Activated CD4-positive, CD25-positive, alpha-beta regulatory T cell treated with anti-CD3 and anti-CD28 coated beads, Interleukin-2, amount 50 U/mL, for 16 hours (primary cell): ENCODE data around the gene ADGRD1.

Source experiments
- DNase-seq: peaks from one replicate; pipeline ENCODE4 v3.0.0-alpha.2; 2020; ENCODE audit warnings: low read depth, low spot score

ADGRD1 gene

DNA sequence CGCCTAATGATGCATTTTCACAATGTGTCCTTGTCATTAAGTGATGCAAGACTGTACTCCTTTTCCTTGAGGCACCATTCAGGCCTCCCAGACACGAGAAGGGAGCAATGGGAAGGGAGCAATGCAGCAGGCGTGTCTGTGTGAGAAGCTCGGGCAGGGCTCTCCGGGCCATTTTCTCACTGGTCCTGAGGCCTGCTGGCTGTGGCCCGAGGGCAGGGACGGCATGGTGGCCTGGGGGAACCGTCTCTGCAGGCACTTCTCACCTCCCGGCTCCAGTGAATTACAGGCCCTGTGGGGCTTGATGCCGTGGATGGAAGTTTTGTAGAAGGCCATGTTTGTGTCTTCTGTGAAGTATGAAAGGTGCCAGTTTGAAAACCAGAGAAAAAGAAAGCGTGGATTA, 71.0 kb downstream of the ADGRD1 start:
- DNase-seq, result no peak

DNA sequence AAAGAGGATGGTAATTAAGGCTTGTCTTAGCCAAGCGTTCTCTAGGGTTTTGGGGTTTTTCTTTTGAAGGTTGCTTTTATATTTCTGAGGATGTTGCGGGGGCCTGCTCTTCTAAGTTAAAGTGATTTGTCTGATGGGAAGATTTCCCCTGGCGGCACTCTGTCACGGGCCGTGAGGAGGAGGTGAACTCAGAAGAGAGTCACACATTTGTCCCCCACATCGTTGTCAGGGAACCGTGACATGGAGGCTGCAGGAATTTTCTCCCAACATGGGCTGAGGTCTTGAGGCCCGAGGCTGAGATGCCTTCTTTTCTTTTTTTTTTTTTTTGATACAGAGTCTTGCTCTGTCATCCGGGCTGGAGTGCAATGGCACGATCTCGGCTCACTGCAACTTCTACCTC, 71.5 kb downstream of the ADGRD1 start:
- DNase-seq, result no peak

DNA sequence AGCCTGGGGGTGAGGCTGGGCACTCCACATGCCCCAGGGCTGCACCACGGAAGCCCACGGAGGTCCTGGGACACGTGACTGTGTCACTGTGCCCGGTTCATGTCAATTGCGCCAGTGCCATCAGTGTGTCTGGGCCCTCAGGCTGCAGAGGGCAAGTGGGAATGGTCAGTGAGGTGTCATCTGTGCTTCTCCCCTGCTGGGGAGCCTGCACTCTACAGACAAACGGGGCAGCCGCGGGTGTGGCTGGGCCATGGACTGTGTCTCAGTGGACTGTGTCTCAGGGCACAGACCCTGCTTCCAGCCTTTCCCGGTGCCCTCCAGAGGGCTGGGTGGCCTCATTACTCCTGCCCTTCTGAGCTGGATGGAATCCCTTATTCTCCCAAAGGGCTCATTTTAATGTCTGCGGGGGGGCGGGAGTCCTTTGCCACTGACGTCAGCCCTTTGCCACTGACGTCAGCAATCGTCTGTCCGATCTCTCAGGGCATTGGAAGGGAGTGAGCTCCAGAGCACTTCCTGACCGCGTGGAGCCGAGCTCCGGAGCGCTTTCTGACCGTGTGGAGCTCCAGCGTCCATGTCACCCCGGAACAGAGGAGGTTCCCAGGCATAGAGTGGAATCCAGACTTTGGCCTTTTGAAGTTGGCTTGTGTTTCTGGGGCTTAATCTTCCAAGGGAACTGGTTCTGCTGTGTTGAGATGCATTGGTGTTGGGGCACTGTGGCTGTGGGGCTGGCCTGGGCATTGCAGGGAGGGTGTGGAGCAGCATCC, 72.4 kb downstream of the ADGRD1 start:
- DNase-seq, result no peak

DNA sequence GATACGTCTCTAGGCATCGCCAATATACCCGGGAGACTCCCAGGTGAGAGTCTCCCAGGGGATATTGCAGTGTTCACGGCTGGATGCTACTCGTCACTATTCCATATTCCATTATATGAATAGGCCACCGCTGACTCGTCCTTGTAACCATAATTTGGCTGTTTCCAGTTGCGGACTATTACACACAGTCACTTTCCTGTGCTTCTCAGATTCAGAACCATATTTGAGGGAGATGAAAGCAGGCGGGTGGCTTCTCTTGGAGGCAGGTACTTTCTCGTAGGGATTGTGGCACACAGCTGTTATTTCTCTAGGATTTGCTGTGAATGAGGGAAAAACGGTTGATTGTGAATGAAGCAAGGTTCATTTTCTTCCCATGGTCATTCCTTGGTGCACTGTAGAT, 73.0 kb downstream of the ADGRD1 start:
- DNase-seq, result no peak

DNA sequence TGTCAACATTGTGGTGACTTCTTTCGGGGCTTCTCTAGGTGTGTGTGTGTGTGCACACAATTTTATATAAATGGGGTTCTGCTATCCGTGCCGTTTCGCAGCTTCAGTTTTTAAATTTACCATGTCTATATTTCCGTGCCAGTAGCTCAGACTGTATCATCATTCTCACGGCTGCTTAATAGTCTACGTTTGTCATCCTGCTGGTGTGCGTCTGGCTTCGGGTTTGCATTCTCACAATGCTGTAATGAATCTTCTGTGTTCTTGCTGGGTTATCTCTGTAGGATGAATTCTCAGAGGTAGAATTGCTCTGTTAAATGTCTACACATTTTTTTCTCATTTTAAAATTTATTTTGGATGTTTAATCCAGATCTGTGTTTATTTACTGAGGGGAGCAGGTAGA, 73.6 kb downstream of the ADGRD1 start:
- DNase-seq, result no peak

DNA sequence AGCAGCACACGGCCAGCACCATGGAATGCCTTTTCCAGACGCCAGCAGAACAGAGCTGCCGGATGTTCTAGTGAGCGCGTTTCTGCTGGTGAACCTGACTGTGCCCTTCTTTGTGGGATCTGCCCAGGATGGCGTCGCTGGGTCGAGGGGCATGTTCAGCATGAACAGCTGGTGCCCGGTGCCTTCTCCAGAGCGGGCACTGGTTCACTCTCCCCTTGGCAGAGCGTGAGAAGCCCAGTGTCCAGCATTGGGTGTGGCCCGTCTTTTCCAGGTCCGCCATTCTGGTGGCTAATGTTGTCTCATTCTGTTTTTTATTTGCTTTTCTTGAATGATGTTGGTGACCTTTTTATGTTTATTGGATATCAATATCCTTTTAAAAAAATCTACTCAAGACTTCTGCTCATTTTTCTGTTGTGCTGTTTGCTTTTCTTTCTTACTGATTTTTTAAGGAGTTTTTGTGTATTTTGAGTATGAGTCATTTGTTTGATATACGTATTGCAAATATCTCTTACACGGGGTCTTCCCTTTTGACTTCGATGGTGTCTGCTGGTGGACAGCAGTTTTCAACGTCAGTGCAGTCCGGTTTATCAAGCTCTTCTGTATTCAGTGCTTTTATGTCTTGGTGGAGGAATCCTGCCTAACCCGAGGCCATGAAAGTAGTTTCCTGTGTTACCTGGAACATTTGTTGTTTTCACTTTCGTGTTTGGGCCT, 74.3 kb downstream of the ADGRD1 start:
- DNase-seq, result no peak

DNA sequence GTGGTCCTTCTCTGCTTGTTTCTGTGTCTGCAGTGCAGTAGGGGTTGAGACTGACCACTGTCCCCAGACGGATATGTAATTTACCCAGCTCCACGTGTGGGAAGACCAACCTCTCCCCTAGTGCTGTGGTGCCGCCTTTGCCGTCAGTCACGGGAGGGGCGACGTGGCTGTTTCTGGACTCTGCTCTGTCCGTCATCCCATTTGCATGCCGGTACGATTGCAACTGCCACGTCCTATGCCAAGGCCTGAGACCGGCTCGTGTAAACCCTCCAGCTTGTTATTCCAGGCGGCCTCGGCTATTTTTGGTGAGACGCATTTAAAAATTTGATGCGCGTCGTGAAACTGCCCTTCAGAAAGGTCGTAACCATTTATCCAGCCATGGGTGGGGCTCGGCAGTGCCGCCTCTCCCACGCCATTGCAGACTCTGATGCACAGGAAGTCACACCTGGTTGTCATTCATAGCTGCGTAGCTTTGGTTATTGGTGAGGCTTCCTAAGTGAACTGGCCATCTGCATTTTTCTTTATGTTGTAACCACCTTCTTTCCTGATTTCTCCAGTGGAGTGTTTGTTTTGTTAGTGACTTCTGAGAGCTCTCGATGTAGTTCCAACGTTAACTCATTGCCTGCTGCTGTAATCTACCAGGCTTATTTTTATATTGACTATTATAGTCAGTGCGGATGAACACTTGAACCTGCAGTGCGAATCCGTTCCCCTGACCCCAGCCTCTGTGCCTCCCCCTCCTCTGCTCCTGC, 75.1 kb downstream of the ADGRD1 start:
- DNase-seq, result no peak

DNA sequence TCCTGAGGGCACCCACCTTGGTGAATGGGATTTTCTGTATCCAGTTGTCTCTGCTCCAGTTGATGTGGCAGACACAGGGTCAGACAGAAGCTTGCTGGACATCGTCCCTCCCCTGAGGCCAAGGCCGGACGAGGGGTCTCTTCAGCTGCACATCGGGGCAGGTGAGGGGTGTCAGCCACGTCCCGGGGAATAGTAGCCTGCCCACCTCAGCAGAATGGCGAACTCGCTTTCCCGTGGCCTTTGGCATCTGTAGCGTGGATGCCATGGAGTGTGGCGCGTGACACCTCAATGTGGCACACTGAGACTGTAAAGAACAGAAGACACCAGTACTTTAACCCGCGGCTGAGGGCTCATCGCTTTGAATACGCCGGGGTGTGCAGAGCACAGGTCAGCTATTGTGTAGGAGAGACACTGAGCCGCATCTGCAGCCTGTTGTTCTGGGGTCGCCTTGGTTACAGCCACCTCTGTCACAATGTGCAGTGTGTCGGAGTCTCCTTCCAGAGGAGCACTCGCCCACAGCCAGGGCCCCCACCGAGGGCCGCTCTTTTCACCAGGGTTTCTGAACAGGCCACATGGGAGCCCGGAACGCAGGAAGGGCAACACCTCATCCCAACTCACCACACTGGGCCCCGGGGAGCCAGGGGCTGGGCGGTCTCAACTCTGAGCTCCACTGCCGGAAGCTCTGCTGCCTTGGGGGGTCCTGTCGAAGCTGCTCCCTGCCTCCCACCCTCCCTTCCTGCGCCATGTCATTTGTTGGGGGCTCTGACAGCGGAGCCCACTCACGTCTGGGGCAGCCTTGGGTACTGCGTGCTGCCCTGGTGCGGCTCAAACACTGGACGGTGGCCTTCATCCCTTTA, 77.0 kb downstream of the ADGRD1 start:
- DNase-seq, result no peak

DNA sequence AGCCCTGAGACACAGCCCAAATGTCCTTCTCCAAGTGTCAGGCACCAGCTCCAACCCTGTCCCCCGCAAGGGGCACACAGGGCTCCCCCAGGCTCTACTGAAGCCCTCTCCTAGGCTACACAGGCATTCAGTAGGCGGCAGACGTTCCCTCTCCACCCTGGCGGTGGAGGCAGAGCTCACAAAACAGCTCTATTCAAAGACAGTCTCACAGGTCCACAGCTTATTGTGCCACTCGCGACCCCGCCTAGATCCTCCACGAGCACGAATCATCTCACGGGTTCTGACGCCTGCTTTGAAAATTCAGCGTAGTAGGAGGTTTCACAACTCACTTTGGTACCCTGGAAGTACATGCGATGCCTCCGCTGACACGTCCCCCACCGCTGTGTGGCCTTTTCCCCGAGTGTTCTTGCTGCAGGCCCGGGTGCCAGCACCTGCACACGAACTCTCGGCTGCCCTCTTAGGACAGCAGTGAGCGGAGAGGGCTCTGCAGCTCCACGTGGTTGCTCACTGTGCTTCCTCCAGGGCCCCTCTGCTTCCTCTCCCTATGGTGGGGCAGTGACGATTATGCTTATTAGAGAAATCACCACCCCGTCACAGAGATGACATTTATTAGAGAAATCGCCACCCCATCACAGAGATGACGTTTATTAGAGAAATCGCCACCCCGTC, 78.5 kb downstream of the ADGRD1 start:
- DNase-seq, result no peak

DNA sequence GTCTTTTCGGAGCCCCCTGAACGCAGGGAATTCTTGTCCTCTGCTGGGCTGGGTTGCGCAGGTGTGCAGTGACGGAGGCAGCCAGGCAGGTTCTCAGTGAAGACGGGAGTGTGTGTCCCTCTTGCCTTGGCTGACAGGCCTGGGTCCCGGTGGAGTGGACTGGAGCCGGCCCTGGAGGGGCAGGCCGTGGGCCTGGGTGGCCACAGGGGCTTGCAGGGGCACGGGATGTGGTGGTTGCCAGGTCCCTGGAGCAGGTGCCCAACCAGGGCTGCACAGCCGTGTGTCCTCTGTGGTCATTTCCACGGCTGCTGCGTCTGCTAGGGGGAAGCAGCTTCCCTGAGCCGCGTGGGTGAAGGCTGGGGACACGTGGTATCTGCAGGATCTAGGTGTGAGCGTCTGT, 79.8 kb downstream of the ADGRD1 start:
- no peak for DNase-seq

DNA sequence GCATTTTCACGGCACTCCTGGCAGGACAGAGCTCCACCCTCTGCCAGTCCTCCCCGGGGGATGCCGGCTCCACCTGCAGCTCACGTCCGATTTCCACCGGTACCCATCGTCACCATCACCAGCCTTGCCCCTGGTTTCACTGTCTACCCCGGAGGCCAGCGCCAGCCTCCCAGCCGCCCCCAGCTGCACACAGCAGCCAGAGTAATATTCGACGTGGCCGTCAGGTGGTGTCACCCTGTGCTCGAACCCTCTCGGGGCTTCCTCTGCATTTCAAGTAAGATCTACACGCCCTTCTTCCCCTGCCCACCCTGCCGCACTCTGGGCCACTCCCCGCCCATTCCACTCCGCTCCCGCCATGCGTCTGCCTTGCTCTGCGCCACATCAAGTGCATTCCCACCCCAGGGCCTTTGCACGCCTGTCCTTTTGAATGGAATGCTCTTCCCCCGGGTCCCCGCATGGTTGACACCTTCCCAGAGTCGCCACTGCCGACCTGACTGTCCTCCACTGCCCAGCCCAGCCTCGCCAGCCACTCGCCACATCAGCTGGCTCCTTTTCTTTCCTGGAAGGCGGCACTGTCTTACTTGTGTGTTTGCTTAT, 80.3 kb downstream of the ADGRD1 start:
- DNase-seq, result no peak

DNA sequence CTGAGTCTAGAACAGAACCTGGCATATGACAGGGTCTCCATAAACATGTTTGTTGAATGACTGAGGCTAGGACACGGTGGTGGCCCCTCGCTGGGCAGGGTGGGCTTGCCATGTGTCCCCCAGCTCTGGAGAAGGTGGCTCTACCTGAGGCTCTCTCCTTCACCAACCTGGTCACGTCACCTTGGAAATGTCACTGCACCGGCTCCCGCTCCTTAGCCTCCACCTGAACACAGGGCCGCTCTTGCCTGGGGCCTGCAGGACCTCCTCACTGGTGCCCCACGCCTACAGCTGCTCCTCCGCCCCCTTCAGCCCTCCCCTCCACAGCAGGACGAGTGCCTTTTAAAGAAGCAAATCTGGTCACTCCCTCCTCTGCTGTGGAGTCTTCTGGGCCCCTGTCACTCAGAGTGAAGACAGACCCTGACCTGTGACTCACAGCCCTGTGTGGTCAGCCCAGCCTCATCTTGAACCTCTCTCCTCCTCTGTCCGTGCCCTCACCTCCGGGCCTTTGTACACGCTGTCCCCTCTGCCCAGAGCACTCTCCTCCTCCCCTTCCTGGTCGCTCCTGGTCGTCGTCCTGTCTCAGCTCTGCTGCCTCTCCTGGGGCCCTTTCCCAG, 81.0 kb downstream of the ADGRD1 start:
- no peak for DNase-seq

DNA sequence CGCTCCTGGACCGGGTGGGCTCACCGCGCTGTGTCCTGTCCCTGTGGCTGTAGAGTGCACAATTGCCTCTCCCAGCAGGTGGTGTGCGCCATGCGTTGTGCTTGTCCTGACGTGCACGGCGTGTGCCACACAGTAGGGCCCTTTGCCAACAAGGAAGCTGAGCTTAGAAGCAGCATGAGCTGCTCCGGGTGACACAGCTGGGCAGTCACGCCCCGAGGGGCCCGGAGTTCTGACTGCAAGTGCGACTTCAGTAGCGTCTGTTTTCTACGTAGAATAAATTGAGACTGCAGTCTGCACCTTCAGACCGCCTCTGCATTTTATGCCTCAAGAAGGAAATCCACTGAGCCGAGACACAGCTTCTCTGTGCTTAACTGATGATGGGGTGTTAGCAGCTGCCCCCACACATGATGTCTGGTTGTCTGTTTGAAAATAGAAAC, 81.6 kb downstream of the ADGRD1 start:
- no peak for DNase-seq

DNA sequence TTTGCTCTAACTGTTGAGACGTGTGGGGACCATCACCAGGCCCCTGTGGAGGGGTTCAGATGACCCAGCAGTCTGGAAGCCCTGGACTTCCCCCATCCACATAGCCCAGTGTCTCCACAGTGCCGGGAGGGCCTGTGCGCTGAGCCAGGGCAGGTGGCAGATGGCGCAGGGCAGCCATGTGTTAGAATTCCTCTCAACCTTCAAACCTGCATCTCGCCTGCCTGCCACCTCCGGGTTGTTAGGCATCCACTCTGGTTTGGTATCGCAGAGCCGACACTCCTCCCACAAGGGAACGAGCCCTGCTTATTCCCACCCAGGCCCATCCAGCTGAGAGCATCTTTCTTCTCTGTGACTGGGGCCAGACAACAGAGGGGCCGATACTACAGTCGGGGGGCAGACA, 84.5 kb downstream of the ADGRD1 start:
- no peak for DNase-seq

DNA sequence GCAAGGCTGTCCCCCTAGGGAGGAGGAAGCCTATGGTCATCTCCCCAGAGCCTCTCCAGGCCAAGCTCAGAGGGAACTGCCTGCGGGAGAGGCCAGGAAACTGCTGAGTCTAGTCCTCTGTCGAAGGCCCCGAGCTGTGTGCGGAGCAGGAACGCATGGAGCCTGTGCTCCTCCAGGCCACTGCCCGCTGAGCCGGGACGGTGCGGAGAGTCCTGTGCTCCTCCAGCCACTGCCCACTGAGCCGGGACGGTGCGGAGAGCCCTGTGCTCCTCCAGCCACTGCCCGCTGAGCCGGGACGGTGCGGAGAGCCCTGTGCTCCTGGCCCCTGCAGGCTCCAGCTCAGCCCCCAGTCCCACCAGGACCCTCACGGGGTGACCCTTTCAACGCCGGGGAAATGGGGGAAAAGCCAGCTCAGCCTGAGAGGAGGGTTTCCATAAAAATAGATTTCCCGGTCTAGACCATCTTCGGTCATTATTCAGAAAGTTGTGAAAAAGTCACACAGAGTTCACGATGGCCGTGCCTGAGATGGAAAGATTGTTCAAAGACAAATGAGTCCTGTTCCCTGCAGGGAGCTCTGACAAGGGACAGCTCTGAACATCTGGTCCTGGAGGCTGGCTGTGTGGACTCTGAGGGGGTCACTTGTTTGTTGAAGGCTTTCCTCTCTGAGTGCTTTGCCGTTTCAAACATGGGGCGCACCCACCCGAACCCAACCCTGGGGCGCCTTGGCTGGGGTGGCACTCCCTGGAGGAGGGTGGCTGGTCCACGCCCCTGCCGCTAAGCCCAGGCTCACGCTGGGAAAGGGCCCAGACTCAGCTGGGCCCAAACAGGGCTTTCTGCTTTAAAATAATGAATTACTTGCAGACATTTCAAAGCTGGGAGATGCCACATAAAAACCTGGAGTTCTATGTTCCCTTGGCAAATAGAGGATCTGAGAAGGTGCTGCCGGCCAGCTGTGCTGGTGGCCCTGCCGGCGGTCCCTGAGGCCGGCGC, 85.5 kb downstream of the ADGRD1 start:
- DNase-seq, result no peak

DNA sequence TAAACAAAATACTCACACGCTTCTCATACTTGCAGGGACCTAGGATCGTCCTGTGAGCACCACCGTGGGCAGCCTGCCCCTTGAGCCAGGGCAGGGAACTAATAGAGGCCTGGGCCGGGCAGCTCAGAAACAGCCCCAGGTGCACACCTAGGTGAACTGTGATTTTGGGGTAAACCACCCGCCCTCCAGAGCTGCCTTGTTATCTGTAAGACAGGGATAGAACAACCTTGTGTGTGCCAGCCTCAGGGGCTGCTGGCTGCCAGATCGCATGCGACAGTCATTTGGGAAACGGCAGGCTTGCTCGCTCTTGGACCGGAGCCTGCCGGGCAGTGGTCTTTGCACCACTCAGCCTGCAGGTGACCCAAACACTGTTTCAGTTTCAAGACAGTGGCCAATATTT, 86.8 kb downstream of the ADGRD1 start:
- DNase-seq, result no peak

DNA sequence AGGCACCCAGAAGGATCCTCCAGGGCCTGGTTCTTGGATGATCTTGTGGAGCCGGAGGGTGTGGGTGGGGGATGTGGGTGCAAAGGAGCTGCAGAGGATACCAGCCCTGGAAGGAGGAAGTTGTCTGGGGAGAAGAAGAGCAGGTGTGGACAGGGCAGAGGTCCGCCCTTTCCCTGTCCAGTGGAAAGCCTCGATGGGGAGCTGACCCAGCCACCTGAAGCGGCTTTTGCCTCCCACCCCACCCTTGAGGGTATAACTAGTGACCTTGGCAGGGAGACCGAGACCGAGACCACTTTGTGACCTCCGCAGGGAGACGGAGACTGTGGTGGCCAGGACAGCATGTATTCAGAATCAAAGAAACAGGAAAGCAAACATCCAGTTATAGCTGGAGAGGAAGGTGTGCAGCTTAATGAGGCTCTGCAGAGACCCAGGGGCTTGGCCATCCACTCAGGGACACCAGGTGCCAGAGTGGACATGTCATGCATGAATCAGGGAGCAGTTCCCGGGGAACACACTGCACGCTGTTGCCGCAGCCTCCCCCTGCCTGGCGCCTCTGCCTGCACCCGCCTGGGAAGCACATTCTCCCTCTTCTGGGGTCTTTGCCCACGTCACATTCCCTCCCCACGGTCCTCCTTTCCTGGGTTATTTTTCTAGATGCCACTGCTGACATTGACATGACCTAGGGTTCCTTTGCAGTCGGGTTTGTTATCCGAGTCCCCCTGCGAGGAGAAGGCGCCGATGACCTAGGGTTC, 87.7 kb downstream of the ADGRD1 start:
- no peak for DNase-seq
